GM18498 (cell line): ENCODE results near the gene SCGB1D1.

ENCODE experiments used
- ATAC-seq: cut with Tn5 transposase; IDR thresholded peaks from one replicate; pipeline ENCODE4 v1.9.1; 2021; ENCODE audit warnings: mild to moderate bottlenecking, moderate library complexity; ENCODE audit not compliant: unreplicated experiment

The SCGB1D1 gene

DNA sequence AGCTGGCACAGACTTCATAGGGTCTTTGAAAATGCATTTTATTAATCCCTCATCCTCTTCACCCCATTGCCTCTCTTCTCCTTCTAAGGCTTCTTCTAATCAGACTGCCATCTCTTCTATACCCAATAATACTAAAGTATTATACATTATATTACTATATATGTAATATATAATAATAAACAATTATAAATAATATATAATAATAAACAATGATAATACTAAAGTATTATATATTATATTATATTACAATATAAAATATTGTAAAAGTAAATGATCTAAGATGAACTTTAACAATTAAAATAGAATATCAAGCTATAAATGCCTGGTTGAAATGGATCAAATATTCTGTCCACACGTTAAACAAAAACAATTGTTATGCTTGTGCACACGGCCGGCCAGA lies 31.5 kb downstream of the SCGB1D1 start:
- no peak for ATAC-seq

DNA sequence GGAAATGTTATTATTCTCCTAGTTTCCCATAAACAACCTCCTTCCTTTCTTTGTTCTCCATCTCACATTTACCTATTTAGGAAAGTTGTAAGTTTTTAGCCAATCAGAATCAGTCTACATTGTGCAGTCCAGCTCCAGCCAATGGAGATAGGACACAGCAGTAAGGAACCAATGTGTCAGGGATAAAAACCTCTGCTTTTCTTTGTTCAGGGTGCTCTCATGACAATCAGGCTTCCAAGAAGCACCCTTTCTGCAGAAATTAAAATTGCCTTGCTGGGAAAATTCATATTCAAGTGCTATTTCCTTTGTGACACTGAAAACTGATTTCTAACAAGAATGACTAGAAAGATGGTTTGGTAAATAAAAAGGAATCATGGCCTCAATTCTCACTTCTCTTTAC lies 33.1 kb downstream of the SCGB1D1 start:
- ATAC-seq = no peak

DNA sequence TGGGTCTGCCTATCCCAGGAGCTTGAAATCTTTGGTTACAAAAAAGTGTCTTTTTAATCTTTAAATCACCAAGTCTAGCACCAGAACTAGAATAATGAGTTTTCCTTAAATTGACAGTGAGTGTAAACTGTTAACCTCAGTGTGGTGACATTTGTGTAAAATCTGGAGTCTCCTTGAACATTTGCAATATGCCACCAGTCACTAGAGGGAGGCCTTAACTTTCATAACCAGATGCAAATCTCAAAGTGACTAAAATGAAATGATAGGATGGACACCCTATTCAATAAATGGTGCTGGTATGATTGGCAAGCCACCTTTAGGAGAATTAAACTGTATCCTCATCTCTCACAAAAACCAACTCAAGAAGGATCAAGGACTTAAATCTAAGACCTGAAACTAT lies 43.7 kb downstream of the SCGB1D1 start:
- ATAC-seq = no peak

DNA sequence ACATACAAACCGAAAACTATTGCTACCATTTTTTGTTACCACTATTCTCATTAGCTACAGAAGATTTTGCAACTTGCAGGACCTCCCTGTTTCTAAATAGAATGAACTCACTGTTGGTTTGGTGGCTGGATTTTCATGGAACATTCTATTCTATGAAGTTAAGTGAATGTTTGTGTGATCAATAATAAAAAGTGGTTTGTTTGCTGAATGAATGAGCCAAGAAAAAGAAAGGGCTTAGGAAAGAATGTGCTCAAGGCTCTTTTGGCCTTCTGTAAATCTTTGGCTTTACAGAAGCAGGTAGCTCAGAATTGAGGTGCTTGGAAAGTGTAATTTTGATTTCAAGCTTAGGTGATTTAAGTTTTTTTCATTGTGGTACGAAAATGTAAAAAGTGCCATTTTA lies 46.2 kb downstream of the SCGB1D1 start:
- ATAC-seq = no peak

DNA sequence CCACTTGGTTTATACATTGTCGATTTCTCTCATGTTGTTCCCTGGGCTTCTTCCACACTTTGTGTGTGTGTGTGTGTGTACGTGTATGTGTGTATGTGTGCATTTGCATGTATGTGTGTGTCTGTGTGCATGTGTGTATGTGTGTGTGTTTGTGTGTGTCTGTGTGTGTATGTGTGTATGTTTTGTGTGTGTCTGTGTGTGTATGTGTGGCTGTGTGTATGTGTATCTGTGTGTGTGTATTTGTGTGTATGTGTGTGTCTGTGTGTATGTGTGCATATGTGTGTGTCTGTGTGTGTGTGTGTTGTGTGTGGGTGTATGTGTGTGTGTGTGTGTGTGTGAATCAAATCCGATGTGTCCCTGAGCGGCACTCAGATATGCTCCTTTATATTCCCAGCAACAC lies 47.5 kb downstream of the SCGB1D1 start:
- no peak for ATAC-seq

DNA sequence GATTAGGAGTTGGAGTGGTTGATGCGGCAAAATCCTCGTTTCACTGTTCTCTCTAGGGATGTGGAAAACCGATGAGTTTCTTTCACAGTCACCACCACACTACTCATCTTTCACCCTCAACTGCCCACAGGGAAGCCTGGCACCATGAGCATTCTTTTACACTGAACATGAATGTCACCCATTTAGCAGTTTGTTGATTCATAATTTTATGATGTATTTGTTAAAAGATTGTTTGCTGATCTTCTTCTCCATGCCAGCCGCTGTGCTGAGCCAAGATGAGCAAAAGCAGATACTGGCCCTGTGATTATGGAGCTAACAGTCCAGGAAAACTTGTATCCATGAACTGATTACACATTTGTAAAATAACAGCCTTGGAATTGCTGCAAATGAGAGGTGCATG lies 48.1 kb downstream of the SCGB1D1 start:
- no peak for ATAC-seq

DNA sequence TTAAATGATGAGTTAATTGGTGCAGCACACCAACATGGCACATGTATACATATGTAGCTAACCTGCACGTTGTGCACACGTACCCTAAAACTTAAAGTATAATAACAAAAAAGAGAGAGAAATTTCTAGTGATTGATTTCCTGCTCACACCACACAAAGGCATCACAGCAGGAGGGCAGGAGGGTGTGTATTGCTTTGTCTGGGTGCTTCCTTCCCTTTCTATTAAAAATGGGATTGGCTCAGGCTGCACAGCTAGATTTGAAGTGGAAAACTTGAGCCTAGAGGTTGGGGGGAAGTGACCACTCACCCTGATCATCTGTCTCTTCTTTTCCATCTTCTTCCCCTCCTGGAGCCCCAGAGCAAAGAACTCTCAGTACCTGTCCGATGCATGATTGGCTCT lies 51.1 kb downstream of the SCGB1D1 start:
- ATAC-seq = no peak

DNA sequence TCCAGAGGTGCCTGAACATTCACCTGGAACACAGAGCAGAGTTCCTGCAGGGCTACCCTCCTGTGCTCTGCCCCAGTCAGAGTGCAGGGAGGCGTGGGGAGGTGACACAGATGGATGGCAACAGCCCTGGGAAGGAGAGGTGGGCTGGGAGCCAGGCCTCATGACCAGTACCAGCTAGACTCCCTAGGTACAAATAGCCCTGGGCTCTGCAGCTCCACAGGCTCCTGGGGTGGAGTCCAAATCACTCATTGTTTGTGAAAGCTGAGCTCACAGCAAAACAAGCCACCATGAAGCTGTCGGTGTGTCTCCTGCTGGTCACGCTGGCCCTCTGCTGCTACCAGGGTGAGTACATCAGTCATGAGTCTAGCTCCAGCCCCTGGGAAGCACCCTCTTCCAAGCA lies 52.0 kb downstream of the SCGB1D1 start, which contains the start of gene SCGB1D2:
Gene SCGB1D2 (plus strand): TSS at position 219 of the 400 bp plus-strand sequence. CDS start 69 bp downstream, at position 288.
- ATAC-seq = no peak
